HG02884 (cell line): ENCODE measurements around the gene ASXL2.
"Not testable (repeated sequence)": the region's sequence is repeated elsewhere in the genome, so short reads cannot be mapped to it uniquely, and the experiment has no call there.

Experiments used
- ATAC-seq: cut with Tn5 transposase; IDR thresholded peaks from one replicate; pipeline ENCODE4 v1.9.1; 2021; ENCODE audit warnings: mild to moderate bottlenecking, moderate library complexity; ENCODE audit not compliant: unreplicated experiment

The ASXL2 gene

GRCh38 chr2:25742501-25742900, 135.8 kb downstream of the ASXL2 start:
- no peak for ATAC-seq

GRCh38 chr2:25740810-25741381, 137.4 kb downstream of the ASXL2 start:
- no peak for ATAC-seq

- ATAC-seq = no peak
Measured at GRCh38 chr2:25738383-25739343, 139.6 kb downstream of the ASXL2 start.

- ATAC-seq = no peak
Measured at GRCh38 chr2:25736899-25737515, 141.3 kb downstream of the ASXL2 start.

GRCh38 chr2:25735835-25736234, 142.5 kb downstream of the ASXL2 start:
- ATAC-seq = no peak

- ATAC-seq = no peak
Measured at GRCh38 chr2:25728559-25728958, 149.7 kb downstream of the ASXL2 start.

GRCh38 chr2:25726522-25726921, 151.8 kb downstream of the ASXL2 start:
- ATAC-seq = no peak

- ATAC-seq = no peak
Measured at GRCh38 chr2:25725877-25726276, 152.4 kb downstream of the ASXL2 start.

GRCh38 chr2:25724756-25725155, 153.5 kb downstream of the ASXL2 start:
- no peak for ATAC-seq

- ATAC-seq = no peak
Measured at GRCh38 chr2:25722224-25722623, 156.1 kb downstream of the ASXL2 start.

- ATAC-seq = no peak
Measured at GRCh38 chr2:25720575-25720974, 157.7 kb downstream of the ASXL2 start.

- no peak for ATAC-seq
Measured at GRCh38 chr2:25714740-25715139, 163.5 kb downstream of the ASXL2 start.

- ATAC-seq = no peak
Measured at GRCh38 chr2:25712455-25712854, 165.8 kb downstream of the ASXL2 start.

GRCh38 chr2:25711675-25712354, 166.5 kb downstream of the ASXL2 start:
- no peak for ATAC-seq

GRCh38 chr2:25710750-25711149, 167.5 kb downstream of the ASXL2 start:
- ATAC-seq = no peak

- no peak for ATAC-seq
Measured at GRCh38 chr2:25709349-25709748, 168.9 kb downstream of the ASXL2 start.

- ATAC-seq = no peak
Measured at GRCh38 chr2:25707927-25708590, 170.2 kb downstream of the ASXL2 start.

- not testable (repeated sequence) for ATAC-seq
Measured at GRCh38 chr2:25705575-25705974, 172.7 kb downstream of the ASXL2 start.

GRCh38 chr2:25701801-25702200, 176.5 kb downstream of the ASXL2 start:
- ATAC-seq = no peak

GRCh38 chr2:25700221-25700660, 178.0 kb downstream of the ASXL2 start:
- no peak for ATAC-seq

- ATAC-seq = no peak
Measured at GRCh38 chr2:25699216-25699615, 179.1 kb downstream of the ASXL2 start.
